GM19467 (cell line): ENCODE data around the gene MTERF4.

Source experiments
- ATAC-seq: cut with Tn5 transposase; IDR thresholded peaks from one replicate; pipeline ENCODE4 v1.9.1; 2021; ENCODE audit warnings: mild to moderate bottlenecking, moderate library complexity; ENCODE audit not compliant: unreplicated experiment

MTERF4 gene, protein sequence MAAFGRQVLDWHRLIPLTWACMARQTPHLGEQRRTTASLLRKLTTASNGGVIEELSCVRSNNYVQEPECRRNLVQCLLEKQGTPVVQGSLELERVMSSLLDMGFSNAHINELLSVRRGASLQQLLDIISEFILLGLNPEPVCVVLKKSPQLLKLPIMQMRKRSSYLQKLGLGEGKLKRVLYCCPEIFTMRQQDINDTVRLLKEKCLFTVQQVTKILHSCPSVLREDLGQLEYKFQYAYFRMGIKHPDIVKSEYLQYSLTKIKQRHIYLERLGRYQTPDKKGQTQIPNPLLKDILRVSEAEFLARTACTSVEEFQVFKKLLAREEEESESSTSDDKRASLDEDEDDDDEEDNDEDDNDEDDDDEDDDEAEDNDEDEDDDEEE

DNA sequence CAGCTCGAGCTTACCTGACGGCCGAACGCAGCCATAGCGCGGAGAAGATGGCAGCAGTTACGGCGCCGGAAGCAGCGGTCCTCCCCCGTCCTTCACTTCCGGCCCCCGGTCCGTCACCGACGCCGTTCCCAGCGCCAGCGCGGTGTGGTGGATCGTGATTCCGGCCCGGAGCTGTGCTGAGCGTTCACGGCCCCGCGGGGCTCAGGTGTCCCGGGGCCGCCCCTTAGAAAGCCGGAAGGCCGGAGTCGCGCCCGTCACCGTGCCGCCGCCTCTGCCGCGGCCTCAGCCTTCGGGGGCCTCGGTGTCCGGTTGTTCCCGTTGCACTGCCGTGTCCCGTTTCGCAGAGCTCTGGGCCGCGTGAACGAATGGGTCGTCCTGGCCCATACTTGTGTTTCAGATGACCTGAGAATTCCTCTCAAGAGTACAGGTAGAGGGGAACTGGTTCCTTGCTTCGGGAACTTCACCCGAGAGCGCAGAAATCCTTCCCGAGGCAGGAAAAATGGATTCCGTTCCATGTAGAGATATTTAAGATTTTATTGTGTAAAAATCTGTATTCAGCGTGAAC lies at the start of gene MTERF4:
TSS of gene MTERF4 (minus strand) at position 49 of the 565 bp plus-strand sequence. CDS start at position 35, 14 bp downstream.
- peak; percentile 81 for ATAC-seq

DNA sequence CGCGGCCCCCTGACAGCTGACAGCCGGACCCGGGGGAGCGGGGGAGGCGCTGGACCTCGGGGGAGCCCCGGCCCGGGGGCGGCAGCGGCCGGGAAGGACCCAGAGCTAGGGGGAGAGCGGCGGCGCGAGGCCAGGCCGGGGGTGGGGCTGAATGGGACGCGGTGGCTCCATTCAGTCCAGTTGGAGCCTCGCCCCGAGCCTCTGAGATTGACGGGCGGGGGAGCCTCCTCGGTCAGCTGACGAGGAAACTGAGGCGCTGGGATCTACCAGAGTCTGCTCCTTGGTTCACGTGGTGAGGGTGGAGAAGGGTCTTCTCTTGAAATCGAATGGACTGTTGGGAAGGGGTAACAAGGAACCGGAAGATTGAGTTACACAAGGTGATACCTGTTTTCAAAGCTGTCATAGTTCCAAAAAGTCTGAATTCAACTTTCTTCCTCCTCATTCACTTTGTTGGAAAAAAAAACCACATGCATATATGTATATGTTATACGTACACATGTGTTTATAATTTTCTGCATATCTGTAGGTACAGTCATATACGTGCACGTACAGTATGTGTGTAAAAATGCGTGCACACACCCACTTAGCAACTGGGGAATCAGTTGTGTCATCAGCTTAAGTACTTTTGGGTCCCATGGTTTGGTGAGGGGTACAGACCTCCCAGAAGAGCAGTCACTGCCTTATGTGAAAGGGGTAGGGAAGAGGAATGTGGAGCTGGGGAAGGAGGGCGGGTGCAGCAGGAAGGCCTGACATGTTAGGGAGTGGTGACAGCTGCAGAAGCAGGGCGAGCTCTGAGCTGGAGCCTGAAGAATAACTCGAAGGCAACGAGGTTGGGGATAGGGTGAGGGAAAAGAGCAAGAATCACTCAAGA lies 48.8 kb upstream of the MTERF4 start:
- no peak for ATAC-seq

DNA sequence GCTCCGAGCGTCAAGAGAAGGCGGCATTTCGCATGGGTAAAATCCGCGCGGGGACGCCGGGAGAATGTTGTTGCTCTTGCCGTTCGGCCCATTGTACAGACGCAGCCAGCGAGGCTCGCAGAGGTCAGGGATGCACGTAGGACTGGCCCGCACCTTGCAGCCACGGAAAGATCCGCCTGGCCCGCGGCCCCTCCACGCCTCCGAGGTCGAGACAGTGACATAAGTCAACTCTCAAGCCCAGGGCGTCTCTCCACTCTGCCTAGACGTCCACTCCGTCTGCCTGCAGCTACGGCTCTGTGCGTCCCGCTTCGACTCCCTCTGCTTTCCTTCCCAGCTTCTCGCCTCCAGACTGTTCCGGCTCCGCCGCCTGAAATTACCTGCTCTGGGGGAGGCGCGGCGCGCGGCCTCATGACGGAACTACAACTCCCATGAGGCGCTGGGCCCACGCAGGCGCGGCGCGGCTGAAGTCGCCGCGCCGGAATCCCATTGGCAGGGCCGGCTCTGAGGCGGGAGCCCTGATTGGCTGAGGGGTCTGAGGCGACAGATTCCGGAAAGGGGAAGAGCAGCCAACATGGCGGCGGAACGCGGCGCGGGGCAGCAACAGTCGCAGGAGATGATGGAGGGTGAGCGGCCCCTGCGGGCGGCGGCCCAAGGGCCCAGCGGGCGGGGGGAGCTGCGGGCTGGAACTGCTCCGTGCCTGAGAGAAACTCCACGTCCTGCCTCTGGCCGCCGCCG lies 48.0 kb upstream of the MTERF4 start, which contains the start of gene PPP1R7:
TSS of gene PPP1R7 (plus strand) at position 543 of the 735 bp plus-strand sequence. CDS start at position 572, 29 bp downstream.
- ATAC-seq, result peak; percentile 71

DNA sequence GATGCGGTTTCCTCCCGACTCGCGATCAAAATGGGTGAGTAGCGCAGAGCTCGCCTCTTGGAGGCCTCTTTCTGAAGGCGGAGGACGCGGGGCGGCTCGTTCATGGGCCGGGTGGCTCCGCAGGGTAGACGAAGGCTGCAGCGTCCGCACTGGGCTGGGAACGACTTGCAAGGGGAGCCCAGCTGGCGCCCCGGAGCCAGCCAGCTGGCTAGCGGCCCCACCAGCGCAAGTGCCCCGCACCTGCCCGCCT lies 47.5 kb upstream of the MTERF4 start:
- ATAC-seq, result peak; percentile 4

DNA sequence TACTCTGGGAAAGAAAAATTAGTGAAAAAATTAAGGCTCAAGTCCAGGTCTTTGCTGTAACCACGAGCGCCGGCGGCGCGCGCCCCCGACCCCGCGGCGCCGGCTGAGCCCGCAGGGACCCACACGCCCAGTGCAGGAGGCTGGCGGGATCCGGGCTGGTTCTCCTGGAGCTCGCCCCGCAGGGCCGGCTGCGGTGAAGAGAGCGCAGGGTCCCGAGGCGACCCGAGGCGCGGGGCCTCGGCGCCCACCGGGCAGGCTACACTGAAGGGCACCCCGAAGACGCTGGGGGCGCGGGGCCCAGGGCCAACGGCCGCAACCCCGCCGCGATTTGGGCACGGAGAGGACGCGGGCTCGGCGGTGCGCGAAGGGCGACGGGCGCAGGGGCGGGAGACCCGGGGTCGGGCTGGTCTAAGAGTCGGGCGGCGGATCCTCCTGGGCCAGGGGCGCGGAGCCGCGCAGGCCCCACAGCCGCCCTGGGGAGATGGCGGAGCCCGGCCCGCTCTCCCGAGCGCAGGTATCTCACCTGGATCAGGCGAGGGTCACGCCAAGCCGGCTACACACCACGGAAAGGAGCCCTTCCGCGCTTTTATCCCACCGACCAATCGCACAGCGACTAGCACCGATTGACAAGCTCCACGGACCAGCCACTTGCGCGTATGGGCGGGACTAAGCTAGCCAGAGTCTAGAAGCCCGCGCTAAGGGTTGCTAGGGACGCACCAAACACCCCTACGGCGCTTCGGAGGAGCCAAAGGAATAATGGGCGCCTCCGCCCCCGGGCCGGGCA lies 47.0 kb upstream of the MTERF4 start, which contains the start of gene PASK:
TSS of gene PASK (minus strand) at position 582 of the 784 bp plus-strand sequence. CDS start 6,440 bp downstream, outside the sequence.
- peak; percentile 65 for ATAC-seq

DNA sequence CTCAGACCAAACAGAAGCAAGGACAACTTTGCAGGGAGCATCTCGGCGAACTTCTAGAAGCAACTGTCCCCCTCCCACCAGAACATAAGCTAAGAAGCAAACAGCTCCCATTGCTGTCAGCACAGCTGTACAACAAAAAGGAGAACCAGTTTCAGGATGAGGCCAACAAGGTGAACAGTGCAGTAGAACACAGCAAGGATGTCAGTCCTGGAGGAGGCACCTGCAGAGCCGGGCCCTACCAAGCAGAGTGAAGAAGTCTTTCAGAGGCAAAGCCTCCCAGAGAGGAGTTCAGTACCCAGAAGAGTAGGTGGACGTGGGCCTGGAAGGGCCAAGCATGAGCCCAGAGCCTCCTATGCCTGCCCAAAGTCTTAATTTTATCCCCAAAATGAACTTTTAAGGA lies 46.2 kb upstream of the MTERF4 start:
- ATAC-seq, result no peak

DNA sequence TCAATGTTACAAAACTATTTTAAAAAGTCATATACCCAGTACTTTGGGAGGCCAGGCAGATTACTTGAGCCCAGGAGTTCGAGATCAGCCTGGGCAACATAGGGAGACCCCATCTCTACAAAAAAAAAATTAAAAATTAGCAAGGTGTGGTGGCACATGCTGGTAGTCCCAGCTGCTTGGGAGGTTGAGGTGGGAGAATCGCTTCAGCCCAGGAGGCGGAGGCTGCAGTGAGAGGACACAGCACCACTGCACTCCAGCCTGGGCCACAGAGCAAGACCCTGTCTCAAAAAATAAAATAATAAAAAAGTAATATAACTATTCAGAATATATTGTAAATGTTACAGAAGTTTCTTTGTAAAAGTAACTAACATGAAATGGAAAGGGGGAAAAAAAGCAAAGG lies 45.2 kb upstream of the MTERF4 start:
- no peak for ATAC-seq

DNA sequence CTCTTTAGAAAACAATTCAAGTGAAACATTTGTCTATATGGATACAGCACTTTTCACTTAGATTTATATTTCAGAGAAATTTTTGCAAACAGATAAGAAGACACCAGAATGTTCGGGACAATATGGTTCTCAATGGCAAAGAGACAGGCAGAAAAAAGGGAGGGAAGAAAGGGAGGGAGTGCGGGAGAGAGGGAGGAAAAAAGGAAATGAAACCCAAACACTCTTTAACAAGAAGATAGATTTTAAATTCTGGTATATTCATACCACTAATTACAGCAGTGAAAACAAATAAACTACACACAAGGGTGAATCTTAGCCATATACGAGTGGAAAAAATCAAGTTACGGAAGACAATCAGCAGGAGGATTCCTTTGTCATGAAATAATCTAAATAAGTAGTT lies 44.2 kb upstream of the MTERF4 start:
- no peak for ATAC-seq

DNA sequence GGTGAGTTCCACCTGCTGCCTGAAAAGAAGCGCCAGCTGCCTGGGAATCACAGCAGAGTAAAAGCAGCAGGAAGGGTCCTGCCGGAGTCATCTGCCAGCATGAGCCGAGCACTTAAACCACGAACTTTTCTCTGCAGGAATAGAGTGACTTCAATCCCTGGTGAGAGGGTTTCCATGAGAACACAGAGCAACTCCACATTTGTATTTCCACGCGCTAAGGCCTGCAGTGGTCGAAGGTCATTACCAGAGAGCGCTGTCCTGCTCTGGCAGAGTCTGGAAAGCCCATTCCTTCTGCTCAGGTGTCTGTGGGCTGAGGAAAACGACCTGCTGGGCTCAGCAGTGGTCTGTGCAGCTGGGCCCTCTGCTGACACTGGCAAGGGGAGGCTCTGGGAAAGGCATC lies 40.5 kb upstream of the MTERF4 start:
- no peak for ATAC-seq

DNA sequence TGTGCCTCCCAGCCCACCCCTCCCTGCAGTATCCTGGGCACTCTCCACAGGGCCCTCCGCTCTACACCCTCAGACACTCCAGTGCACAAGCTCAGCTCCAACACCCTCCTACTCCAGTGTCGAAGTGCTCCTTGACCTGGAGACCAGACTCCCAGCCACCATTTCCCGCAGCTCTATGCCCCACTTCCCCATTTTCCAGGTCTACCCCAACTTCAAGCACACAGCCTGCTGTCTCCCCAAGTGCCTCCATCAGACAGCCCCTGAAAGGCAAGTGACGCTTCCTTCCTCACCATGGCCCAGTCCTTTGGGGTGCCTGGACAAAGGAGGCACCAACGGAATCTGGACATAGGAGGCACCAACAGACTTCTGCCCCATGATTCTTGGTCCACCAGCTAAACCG lies 40.0 kb upstream of the MTERF4 start:
- ATAC-seq, result no peak

DNA sequence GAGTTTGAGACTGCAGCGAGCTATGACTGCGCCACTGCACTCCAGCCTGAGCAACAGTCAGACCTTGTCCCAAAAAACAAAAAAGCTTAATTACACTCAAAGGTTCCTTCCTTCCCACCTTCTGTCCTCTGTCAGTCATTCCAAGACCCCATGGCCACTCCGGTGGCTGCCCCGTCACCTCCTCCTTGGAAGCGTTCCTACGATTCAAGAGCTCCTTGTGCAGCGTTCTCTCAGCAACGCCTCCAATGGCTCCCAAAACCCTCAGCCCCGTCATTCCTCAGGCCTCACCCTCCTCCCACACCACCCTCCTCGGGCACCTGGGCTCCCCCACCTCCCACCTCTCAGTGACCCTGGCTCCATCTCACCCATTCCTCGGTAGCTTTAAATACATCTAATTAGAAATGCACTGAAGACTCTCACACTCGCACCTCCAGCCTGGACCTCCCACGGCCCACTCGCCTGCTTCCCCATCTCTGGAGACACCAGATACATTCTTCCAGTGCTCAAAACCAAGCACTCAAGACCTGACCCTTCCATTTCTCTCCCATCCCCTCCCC lies 39.2 kb upstream of the MTERF4 start:
- ATAC-seq, result no peak

DNA sequence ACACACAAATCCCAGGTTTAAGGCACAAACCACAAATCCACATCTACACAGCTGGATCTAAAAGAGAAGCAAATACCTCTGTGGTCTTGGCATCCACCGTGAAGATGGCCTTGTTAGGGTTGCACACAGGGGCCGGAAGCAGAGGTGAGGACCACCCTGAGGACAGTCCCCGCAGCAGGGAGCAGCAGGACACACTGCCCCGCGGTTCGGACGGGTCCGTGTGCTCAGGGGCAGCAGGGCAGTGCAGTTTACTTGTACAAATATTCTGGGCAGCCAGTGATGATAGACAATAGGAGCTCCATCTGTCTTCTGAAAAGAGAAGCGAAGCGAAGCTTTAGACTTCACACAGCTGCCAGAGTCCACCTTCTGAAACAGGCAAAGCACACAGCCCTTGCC lies 38.4 kb upstream of the MTERF4 start:
- ATAC-seq, result no peak

DNA sequence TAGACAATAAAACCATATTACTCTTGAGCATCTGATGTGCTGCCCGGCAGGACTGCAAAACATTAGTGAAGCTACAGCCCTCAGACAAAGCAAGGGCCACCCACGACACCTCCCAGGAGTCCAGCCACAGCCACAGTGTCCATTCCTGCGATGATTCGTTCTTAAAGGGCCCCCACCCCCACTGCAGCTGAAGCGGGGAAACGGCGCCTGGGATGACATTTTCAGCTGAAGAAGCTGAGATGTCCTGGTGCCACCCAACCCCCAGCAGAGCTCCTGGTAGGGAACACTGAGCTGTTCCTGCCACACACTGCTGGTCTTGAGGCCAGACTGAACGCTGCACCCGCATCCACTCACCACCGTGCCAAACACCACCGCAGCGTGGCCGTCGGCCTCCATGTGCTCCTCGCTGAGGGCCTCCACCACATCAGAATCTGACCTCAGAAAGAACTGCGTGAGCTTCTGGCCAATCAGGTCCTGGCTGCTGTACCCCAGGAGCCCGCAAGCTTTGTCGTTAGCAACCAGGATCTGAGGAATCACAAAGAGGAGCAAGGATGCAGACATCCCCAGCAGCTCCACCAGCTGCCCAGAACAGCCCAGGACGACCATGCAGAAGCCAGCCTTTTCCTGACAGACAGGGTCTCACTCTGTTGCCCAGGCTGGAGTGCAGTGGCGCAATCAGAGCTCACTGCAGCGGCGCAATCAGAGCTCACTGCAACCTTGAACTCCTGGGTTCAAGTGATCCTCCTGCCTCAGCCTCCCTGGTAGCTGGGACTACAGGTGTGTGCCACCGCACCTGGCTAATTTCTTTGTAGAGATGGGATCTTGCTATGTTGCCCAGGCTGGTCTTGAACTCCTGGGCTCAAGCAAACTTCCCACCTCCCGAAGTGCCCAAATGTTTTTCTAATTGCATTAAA lies 37.7 kb upstream of the MTERF4 start:
- no peak for ATAC-seq

DNA sequence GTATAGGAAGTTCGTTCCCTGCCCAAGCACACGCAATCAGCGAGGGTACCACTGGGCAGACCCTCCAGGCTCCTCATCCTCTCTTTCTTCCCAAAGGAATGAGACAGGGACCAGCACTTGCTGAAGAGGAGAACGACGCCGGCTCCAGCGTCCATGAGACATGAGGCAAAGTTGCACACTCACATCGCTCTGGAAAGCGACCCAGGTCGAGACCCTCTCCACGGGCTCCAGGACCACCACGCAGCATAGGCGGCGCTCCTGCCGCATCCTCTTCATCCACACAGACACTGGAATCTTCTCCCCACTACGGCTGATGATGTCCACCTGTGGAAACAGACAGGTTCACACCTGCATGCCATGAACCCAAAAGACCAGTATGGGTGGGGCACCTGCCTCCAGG lies 36.4 kb upstream of the MTERF4 start:
- ATAC-seq, result no peak

DNA sequence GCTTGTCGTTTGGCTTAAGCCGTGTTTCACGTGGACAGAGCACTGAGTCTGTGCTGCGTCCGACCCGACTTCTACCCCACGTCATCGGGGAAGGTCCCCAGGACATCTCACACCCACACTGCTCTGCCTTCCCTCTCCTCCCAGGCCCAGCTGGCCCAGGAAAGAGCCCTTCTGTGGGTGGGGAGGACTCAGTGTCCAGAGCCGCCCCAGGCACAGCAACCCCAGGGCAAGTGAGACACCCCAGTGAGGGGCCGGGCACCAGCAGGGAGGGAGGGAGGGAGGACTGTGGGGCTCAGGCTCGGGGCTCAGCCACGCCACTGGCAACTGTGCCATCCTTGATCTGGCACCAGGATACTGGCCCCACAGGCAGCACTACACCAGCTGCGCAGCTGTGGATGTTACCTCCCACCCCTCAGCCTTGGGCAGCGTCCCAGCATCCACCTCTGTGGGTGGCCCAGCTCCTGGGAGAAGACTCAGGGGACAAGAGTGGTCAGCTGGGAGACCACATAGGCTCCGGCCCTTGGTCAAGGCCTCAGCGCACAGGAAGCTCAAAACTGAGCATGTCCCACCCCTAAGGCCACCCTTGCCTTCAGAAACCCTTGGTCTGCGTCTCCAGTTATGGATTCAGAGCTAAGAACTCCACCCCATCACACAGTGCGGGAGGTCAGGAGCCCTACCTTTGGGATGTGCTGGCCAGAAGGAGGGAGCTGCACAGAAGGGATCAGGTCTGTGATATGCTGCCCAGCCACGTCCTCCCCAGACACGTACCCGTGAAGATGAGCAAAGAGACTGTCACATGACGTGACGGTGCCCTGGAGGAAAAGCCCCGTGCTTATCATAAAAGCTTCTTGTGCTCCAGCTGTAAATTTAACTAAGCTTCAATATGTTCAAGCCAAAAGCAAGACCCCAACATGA lies 35.4 kb upstream of the MTERF4 start:
- ATAC-seq, result no peak

DNA sequence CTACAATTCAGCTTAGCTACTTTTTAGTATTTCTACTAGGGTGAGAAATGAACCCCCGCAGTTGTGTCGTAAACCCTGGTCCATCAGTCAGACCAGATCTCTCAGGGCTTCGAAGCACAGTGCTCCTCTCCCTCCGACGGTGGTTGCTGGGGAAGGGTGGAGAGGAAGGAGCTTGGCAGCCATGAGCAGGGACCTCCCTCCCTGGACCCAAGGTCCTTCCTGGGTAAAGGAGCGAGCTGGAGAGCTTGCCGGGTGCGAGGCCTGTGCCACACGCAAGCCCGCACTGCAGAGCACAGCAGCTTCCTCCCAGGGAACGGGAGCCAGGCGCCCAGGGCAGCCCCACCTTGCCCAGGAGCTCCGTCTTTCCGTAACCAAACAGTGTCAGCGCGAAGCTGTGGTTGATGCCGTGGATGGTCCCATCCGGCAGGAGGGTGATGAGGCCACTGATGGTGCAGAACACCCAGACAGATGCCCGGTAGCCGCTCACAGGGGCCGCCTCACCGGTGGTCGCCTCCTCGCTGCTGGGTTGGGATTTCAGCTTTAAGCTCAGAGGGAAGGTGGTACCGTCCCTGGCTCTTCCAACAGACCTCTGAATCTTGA lies 34.7 kb upstream of the MTERF4 start:
- ATAC-seq, result no peak

DNA sequence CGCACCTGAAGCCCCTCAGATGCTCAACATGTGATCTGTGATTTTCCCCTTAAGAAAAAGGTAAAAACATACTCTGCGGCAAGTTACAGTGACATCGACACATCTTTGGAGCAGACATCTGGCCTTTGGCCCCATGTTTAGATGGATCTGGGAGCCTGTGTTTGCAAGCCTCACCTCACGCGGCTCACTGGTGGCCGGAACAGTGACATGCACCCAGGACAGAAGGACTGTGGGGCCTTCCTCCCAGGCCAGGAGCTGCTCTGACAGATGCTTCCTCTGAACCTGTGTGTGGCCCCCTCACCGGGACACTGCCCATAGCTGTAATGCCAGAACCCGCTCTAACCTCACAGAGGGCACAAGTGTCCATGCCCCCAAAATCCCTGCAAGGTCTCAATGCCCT lies 34.1 kb upstream of the MTERF4 start:
- no peak for ATAC-seq
